ENCODE measurements around the gene DRD2. TPM values are rescaled to one million over a fixed set of nuclear protein-coding genes. Genes with fewer than 3 reads are reported as not detected.

DRD2 gene
- total RNA-seq, 2 donors from 2014 or later: not detected

DNA sequence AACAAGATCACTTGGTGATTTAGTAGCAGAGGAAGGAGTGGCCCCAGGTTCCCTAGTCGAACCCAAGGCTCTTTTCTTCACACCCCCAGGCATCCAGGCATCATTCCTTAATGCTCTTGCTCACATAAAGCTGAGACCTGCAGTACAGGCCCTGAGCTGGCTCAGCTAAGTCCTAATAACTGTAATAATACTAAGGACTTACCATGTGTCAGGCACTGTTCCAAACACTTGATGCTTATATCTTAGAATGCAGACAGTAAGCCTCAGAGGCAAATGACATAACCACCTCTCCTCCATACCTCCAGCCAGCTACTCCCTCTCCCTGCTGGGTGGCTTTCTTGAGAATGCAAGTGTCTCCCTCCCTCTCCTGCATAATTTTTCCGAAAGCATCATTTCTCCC, 54.4 kb downstream of the DRD2 start:
- no peak overlapping the region for H3K4me3 ChIP-seq
- H3K27ac ChIP-seq: no peak overlapping the region
- no peak for DNase-seq (ENCODE audit: low spot score)
- TF ChIP-seq, protein P1, sequence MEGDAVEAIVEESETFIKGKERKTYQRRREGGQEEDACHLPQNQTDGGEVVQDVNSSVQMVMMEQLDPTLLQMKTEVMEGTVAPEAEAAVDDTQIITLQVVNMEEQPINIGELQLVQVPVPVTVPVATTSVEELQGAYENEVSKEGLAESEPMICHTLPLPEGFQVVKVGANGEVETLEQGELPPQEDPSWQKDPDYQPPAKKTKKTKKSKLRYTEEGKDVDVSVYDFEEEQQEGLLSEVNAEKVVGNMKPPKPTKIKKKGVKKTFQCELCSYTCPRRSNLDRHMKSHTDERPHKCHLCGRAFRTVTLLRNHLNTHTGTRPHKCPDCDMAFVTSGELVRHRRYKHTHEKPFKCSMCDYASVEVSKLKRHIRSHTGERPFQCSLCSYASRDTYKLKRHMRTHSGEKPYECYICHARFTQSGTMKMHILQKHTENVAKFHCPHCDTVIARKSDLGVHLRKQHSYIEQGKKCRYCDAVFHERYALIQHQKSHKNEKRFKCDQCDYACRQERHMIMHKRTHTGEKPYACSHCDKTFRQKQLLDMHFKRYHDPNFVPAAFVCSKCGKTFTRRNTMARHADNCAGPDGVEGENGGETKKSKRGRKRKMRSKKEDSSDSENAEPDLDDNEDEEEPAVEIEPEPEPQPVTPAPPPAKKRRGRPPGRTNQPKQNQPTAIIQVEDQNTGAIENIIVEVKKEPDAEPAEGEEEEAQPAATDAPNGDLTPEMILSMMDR (IDR thresholded peaks at IDR 0.05): no peak
- H3K27me3 ChIP-seq: no peaks in the 10 kb centered on the region
- H3K9me3 ChIP-seq: no peaks in the 10 kb centered on the region
- no peaks in the 10 kb centered on the region for H3K36me3 ChIP-seq
- H3K4me1 ChIP-seq: no peaks in the 10 kb centered on the region

DNA sequence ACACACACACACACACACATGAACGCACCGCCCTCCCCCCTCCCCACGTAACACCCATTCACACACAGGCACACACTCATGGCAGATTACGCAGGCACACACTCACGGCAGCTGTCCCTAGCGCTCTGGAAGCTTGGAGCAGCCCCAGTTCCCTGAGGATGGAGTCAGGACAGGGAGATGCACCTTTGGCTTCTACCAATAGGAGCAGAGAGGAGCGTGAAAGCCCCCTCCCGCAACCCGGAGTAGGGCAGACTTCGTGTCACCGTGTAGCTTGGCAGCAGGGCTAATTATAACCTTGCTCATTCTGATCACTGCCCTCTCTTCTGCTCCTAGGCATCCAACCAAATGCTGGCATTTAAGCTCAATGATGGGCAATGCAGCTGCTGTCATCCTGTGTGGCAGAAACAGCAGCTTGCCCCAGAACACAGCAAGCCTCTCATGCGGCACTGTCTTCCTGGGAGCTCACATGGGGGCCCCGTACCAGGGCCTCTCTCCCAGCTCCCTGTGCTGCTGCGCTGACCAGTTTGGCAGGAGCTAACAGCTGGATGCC, 55.7 kb downstream of the DRD2 start:
- H3K27me3 ChIP-seq: no peaks in the 10 kb centered on the region
- H3K36me3 ChIP-seq: no peaks in the 10 kb centered on the region
- H3K4me1 ChIP-seq: no peaks in the 10 kb centered on the region
- TF ChIP-seq, protein P1 (IDR thresholded peaks at IDR 0.05): no peak
- H3K9me3 ChIP-seq: no peaks in the 10 kb centered on the region
- H3K27ac ChIP-seq: no peak overlapping the region
- no peak overlapping the region for H3K4me3 ChIP-seq
- no peak for DNase-seq (ENCODE audit: low spot score)

- H3K4me1 ChIP-seq: no peaks in the 10 kb centered on the region
- no peak overlapping the region for H3K4me3 ChIP-seq
- TF ChIP-seq, protein P1 (IDR thresholded peaks at IDR 0.05): no peak
- no peaks in the 10 kb centered on the region for H3K9me3 ChIP-seq
- H3K27me3 ChIP-seq: no peaks in the 10 kb centered on the region
- no peak for DNase-seq (ENCODE audit: low spot score)
- H3K27ac ChIP-seq: no peak overlapping the region
- no peaks in the 10 kb centered on the region for H3K36me3 ChIP-seq
Measured at GRCh38 chr11:113417428-113417827, 57.8 kb downstream of the DRD2 start.

- H3K9me3 ChIP-seq: no peaks in the 10 kb centered on the region
- TF ChIP-seq, protein P1 (IDR thresholded peaks at IDR 0.05): no peak
- H3K27ac ChIP-seq: no peak overlapping the region
- no peaks in the 10 kb centered on the region for H3K4me1 ChIP-seq
- H3K36me3 ChIP-seq: no peaks in the 10 kb centered on the region
- DNase-seq (ENCODE audit: low spot score): no peak
- no peaks in the 10 kb centered on the region for H3K27me3 ChIP-seq
- H3K4me3 ChIP-seq: no peak overlapping the region
Measured at GRCh38 chr11:113415343-113415742, 59.9 kb downstream of the DRD2 start.

GRCh38 chr11:113412675-113413074, 62.5 kb downstream of the DRD2 start:
- no peaks in the 10 kb centered on the region for H3K4me1 ChIP-seq
- TF ChIP-seq, protein P1 (IDR thresholded peaks at IDR 0.05): no peak
- no peak for DNase-seq (ENCODE audit: low spot score)
- H3K36me3 ChIP-seq: no peaks in the 10 kb centered on the region
- no peak overlapping the region for H3K27ac ChIP-seq
- H3K27me3 ChIP-seq: no peaks in the 10 kb centered on the region
- H3K4me3 ChIP-seq: no peak overlapping the region
- H3K9me3 ChIP-seq: no peaks in the 10 kb centered on the region

DNA sequence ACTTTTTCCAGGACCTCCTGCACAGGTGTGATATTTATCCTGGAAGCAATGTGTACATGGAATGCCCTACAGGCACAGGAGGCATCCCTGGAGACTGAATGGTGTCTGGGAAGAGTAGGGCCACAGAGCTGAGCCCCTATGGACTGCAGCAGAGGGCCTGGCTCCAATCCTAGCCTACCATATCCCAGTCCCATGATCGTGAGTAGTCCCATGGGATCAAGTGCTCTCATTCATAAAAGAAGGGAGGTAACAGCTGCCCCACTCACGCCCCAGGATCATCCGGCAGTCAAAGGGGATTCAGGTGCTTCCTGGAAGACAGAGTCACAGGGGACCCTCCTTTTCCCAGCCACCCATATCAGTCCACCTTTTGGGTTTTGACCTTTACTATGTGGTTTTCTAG, 63.7 kb downstream of the DRD2 start:
- H3K9me3 ChIP-seq: no peaks in the 10 kb centered on the region
- no peak overlapping the region for H3K4me3 ChIP-seq
- no peak for DNase-seq (ENCODE audit: low spot score)
- no peaks in the 10 kb centered on the region for H3K36me3 ChIP-seq
- H3K4me1 ChIP-seq: no peaks in the 10 kb centered on the region
- H3K27ac ChIP-seq: no peak overlapping the region
- TF ChIP-seq, protein P1 (IDR thresholded peaks at IDR 0.05): no peak
- H3K27me3 ChIP-seq: no peaks in the 10 kb centered on the region
